SKM-1 treated with dmso at 0.1 percent for 144 hours (cell line): ENCODE results near the gene SPAG16.

Source experiments
- DNase-seq: peaks from one replicate; lab custom pipeline; 2025; ENCODE audit not compliant: unreplicated experiment; lab: John Stamatoyannopoulos, UW

The SPAG16 gene

GRCh38 chr2:213537579-213537978, 253.3 kb downstream of the SPAG16 start:
- DNase-seq: no peak

GRCh38 chr2:213544940-213545339, 260.7 kb downstream of the SPAG16 start:
- DNase-seq: no peak

GRCh38 chr2:213545481-213545880, 261.2 kb downstream of the SPAG16 start:
- DNase-seq: no peak

GRCh38 chr2:213545964-213546475, 261.8 kb downstream of the SPAG16 start:
- no peak for DNase-seq

GRCh38 chr2:213551526-213551925, 267.3 kb downstream of the SPAG16 start:
- DNase-seq: no peak

- DNase-seq: no peak
Observed at GRCh38 chr2:213559053-213559452, 274.8 kb downstream of the SPAG16 start.

- DNase-seq: no peak
Observed at GRCh38 chr2:213561759-213562158, 277.5 kb downstream of the SPAG16 start.

- no peak for DNase-seq
Observed at GRCh38 chr2:213562539-213563180, 278.4 kb downstream of the SPAG16 start.

GRCh38 chr2:213566846-213567245, 282.6 kb downstream of the SPAG16 start:
- no peak for DNase-seq

- DNase-seq: no peak
Observed at GRCh38 chr2:213609570-213610170, 325.4 kb downstream of the SPAG16 start.

GRCh38 chr2:213627054-213627710, 342.9 kb downstream of the SPAG16 start:
- DNase-seq: no peak

- DNase-seq: no peak
Observed at GRCh38 chr2:213627835-213628460, 343.7 kb downstream of the SPAG16 start.

GRCh38 chr2:213640738-213641425, 356.6 kb downstream of the SPAG16 start:
- DNase-seq: no peak

- DNase-seq: no peak
Observed at GRCh38 chr2:213644926-213645325, 360.7 kb downstream of the SPAG16 start.

GRCh38 chr2:213649176-213649575, 364.9 kb downstream of the SPAG16 start:
- no peak for DNase-seq

- DNase-seq: no peak
Observed at GRCh38 chr2:213664817-213665216, 380.6 kb downstream of the SPAG16 start.

- DNase-seq: no peak
Observed at GRCh38 chr2:213669657-213670056, 385.4 kb downstream of the SPAG16 start.

GRCh38 chr2:213678437-213679218, 394.4 kb downstream of the SPAG16 start:
- DNase-seq: no peak

- DNase-seq: no peak
Observed at GRCh38 chr2:213679894-213680293, 395.6 kb downstream of the SPAG16 start.

- DNase-seq: no peak
Observed at GRCh38 chr2:213682276-213682675, 398.0 kb downstream of the SPAG16 start.
